T-helper 1 cell treated with Interleukin-12 subunit alpha and Interleukin-12 subunit beta and Interleukin-4 antibody, amounts not matched to agents 30 μg/mL and 1 μg/mL, for 36 hours (primary cell): ENCODE results near the gene SIRPG.

Source experiments
- H3K27ac Mint-ChIP-seq: one replicate; pipeline ENCODE4 v1.8.0; 2021; ENCODE audit warnings: mild to moderate bottlenecking, mixed read lengths
- H3K27me3 Mint-ChIP-seq: one replicate; pipeline ENCODE4 v1.8.0; 2021; ENCODE audit warnings: low read depth, mixed read lengths
- H3K36me3 Mint-ChIP-seq: one replicate; pipeline ENCODE4 v1.8.0; 2021; ENCODE audit warnings: low read depth, mixed read lengths
- H3K4me1 Mint-ChIP-seq: one replicate; pipeline ENCODE4 v1.8.0; 2021; ENCODE audit warnings: low read depth, mixed read lengths
- H3K4me3 Mint-ChIP-seq: one replicate; pipeline ENCODE4 v1.8.0; 2021; ENCODE audit warnings: mild to moderate bottlenecking, moderate library complexity, mixed read lengths
- H3K9me3 Mint-ChIP-seq: one replicate; pipeline ENCODE4 v1.8.0; 2021; ENCODE audit warnings: mixed read lengths

The SIRPG gene

GRCh38 chr20:1635291-1635979 is 22.1 kb downstream of the SIRPG start:
- Mint-ChIP-seq H3K27ac (no peak overlapping the region), H3K9me3 (no peaks in the 10 kb centered on the region), H3K27me3 (no peaks in the 10 kb centered on the region), H3K36me3 (peaks cover 50% of the 10 kb centered on the region), H3K4me3 (no peak overlapping the region), H3K4me1 (peaks cover 32% of the 10 kb centered on the region)

- Mint-ChIP-seq H3K27me3 (no peaks in the 10 kb centered on the region), H3K9me3 (no peaks in the 10 kb centered on the region), H3K4me1 (peaks cover 28% of the 10 kb centered on the region), H3K27ac (no peak overlapping the region), H3K36me3 (peaks cover 51% of the 10 kb centered on the region), H3K4me3 (no peak overlapping the region)
Measured at GRCh38 chr20:1633535-1633934, 24.0 kb downstream of the SIRPG start.

DNA sequence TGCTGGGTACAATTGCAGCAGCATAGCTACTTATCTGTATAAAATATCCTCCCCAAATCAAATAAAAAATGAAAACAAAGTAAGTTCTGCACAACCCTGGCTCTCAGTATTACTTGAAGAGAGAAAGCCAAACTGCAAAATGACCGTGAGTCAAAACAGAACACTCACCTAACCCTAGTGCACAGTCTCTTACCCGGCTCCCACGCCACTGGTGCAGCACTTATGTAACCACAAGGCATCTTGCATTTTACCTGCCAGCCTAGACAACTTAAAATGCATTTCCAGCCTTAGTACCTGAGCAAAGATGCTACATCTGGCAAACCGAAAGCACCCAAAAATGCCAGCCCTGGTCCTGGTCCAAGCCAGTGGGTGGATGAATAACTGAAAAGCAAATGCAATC is 25.4 kb downstream of the SIRPG start:
- Mint-ChIP-seq H3K36me3 (peaks cover 60% of the 10 kb centered on the region), H3K4me3 (peak overlapping the region; percentile 0), H3K27me3 (no peaks in the 10 kb centered on the region), H3K9me3 (no peaks in the 10 kb centered on the region), H3K27ac (peak overlapping the region; percentile 8), H3K4me1 (peaks cover 31% of the 10 kb centered on the region)

DNA sequence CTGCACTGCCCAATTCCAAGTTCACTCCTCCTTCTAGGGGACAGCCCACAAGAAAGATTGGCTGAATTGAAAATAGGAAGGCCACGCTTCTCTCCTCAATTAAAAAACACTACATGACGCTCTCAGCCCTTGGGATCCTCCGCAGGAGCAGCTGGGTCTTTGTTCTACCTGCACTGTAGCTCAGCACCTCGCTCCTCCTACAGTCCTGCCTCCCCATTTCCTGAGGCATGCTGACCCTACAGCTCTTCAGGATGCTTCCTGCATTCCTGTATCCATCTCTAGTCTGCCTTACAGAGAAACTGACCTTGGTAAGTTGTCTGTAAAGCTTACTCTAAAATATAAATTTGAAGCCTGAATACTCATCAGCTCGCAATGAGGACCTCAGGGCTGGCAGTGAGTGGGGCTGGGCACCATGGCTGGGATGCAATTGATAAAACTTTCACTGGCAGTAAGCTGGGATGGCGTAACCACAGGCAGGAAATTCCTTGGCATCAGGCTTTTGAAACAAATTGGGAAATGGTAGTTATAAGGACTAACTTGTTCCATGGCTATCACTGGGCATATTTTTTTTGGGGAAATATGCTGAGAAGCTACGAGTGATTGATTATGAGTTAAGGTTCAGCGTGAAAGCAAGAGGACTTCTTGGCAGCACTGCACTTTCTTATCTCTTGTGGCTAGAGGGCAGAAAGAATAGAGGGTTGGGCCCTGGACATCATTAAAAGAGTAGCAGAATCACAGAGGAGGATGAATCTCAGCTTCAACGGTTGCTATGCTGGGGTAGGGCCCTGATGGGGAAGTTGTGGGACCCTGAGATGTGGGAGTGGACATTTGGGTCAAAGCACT is 26.0 kb downstream of the SIRPG start:
- Mint-ChIP-seq H3K4me1 (peaks cover 34% of the 10 kb centered on the region), H3K27ac (peak overlapping the region; percentile 8), H3K4me3 (no peak overlapping the region), H3K36me3 (peaks cover 61% of the 10 kb centered on the region), H3K27me3 (no peaks in the 10 kb centered on the region), H3K9me3 (no peaks in the 10 kb centered on the region)

DNA sequence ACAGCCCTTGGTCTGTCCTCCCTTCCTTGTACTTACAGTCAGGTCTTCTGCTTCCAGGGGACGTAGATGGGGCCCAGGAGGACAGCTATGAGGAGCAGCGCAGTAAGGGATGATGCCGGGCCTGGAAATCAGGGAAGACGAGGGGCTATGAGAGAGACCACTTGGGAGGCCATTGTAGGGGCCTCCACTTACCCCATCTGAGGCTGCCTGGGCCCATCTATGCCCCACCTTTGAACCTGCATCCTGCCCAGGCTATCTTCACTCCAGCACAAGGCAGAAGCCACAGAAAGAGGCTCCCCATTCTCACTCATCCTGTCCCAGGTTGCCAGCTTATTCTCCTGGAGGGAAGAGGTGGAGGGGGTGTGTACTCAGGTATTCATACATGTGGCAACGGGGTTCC is 27.4 kb downstream of the SIRPG start:
- Mint-ChIP-seq H3K36me3 (peaks cover 56% of the 10 kb centered on the region), H3K9me3 (no peaks in the 10 kb centered on the region)

DNA sequence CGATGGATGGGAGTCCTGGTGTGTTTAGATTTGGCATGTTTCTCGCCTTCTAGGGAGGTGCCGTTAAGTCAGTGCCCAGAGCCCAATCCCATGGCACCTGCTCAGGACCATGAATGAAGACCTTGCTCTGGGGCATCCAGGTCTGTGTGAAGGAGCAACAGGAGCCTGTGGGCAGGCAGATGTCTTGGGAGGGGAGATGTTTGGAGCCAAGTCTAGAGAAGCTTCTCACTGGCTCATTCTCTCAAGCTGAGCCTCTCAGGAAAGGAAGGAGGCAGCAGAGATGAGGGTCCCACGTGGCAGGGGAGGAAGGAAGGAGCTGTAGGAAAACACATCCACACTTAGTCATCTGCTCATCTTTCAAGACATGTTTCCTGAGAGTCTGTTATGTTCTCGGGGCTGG is 28.3 kb downstream of the SIRPG start:
- H3K27me3 Mint-ChIP-seq: no peaks in the 10 kb centered on the region
- no peaks in the 10 kb centered on the region for H3K9me3 Mint-ChIP-seq
- peaks cover 56% of the 10 kb centered on the region for H3K36me3 Mint-ChIP-seq
- H3K4me1 Mint-ChIP-seq: peaks cover 47% of the 10 kb centered on the region
- H3K27ac Mint-ChIP-seq: no peak overlapping the region
- H3K4me3 Mint-ChIP-seq: no peak overlapping the region

More for the DNA sequence above, 27.4 kb downstream of the SIRPG start:
- H3K4me3 Mint-ChIP-seq: no peak overlapping the region
- peaks cover 39% of the 10 kb centered on the region for H3K4me1 Mint-ChIP-seq
- no peak overlapping the region for H3K27ac Mint-ChIP-seq
- H3K27me3 Mint-ChIP-seq: no peaks in the 10 kb centered on the region

- Mint-ChIP-seq H3K9me3 (no peaks in the 10 kb centered on the region), H3K4me3 (no peak overlapping the region), H3K27ac (no peak overlapping the region), H3K27me3 (no peaks in the 10 kb centered on the region), H3K36me3 (peaks cover 53% of the 10 kb centered on the region), H3K4me1 (peaks cover 49% of the 10 kb centered on the region)
Measured at GRCh38 chr20:1628621-1629020, 29.0 kb downstream of the SIRPG start.

DNA sequence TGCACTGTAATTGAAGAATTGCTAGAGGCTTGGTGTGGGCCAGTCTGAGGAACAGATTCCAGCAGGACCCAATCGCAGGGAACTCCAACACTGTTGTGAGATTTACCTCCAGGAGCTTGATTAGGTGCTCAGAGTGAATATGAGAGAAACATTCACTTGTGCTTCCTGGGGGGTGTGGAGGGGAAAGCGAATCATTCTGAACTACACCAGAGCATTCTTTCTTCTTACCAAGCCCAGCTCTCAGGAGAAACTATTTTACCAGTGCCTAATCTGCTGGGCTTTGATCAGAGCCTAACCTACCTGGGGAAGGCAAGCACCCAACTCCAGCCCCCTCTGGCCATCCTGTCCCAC is 30.4 kb downstream of the SIRPG start:
- Mint-ChIP-seq H3K4me1 (peaks cover 50% of the 10 kb centered on the region), H3K4me3 (no peak overlapping the region), H3K36me3 (peaks cover 48% of the 10 kb centered on the region), H3K27ac (no peak overlapping the region), H3K9me3 (no peaks in the 10 kb centered on the region), H3K27me3 (no peaks in the 10 kb centered on the region)

DNA sequence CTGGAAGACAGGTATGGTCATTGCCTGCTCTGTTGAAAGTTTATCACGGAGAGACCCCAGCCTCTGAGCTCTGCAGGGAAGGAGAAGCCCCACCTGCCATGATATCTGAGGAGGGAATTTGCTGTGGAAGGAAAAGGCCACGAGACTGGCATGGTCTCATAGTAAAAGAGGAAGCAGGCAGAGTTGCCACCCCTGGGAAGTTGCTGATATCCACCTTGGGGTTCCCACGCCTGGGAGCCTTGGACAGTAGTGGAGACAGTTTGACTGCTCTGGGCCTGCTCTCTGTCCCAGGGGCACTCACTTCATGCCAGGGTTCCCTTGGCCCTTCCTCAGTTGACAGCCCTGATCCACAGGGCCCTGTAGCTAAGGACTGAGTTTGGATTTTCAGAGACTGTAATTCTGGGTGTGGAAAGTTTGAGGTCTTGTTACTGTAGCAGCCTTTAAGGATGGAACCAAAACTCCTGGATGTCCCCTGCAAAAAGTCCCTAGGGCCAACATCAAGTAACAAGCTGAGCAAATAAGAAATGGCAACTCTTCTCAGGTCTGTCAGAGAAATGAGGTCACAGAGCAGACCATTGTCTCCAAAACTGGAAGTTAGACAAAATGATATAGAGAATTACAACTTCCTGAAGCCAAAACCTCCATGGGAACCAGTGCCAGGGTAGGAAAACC is 30.9 kb downstream of the SIRPG start:
- Mint-ChIP-seq H3K36me3 (peaks cover 44% of the 10 kb centered on the region), H3K27ac (no peak overlapping the region), H3K27me3 (no peaks in the 10 kb centered on the region), H3K9me3 (no peaks in the 10 kb centered on the region), H3K4me1 (peaks cover 48% of the 10 kb centered on the region), H3K4me3 (no peak overlapping the region)

DNA sequence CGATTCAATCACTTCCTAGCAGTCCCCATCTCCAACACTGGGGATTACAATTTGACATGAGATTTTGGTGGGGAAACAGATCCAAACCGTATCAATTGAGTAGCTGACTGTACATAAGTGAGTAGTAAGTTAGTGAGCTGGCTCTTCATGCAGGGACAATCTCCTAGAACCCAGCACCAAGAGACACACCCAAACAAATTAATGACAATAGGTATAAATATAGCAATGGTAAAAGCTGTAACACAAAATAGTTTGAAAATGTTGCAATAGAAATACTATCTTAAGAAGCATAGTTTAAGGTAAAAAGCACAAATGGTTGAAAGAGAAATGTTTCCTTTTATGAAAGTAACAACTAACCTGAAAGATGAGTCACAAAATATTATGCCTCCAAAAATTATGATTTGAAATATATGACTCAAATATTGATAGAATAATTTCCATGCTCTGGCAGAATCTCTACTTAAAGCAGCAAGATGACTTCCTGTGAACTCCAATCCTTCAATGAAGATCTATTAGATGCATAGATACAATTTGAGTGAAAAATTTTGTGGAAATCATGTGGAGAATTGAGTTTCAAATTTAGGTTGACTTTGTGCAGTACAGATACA is 32.4 kb downstream of the SIRPG start:
- Mint-ChIP-seq H3K4me3 (no peak overlapping the region), H3K9me3 (no peaks in the 10 kb centered on the region), H3K27me3 (no peaks in the 10 kb centered on the region), H3K4me1 (peaks cover 56% of the 10 kb centered on the region), H3K27ac (peak overlapping the region; percentile 23), H3K36me3 (peaks cover 36% of the 10 kb centered on the region)

DNA sequence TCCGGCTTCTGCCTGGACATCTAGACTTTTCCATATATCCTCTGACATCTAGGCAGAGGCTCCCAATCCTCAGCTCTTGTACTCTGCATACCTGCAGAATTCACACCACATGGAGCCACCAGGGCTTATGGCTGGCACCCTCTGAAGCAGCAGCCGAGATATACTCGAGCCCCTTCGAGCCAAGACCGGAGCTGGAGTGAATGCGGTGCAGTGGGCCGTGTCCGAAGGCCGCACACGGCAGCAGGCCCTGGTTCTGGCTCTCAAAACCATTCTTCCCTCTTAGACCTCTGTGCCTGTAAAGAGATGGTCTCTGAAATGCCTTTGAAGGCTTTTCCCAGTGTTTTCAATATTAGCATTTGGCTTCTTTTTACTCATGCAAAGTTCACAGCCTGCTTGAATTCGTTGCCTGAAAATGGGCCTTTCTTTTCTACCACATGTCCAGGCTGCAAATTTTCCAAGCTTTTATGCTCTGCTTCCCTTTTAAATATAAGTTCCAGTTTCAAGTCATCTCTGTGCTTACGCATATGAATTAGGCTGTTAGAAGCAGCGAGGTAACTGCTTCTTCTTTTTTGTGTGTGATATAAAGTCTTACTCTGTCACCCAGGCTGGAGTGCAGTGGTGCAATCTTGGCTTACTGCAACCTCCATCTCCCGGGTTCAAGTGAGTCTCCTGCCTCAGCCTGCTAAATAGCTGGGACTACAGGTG is 33.9 kb downstream of the SIRPG start:
- H3K9me3 Mint-ChIP-seq: peaks cover 5% of the 10 kb centered on the region
- no peak overlapping the region for H3K4me3 Mint-ChIP-seq

DNA sequence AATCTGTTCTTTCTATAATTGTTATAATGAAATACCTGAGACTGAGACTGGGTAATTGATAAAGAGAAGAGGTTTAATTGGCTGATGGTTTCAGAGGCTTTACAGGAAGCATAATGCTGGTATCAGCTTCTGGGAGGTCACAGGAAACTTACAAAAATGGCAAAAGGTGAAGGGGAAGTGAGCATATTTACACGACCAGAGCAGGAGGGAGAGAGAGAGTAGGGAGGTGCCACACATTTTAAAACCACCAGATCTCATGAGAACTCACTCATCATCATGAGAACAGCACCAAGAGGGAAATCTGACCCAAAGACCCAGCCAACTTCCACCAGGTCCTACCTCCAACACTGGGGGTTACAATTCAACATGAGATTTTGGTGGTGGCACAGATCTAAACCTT is 35.1 kb downstream of the SIRPG start:
- Mint-ChIP-seq H3K4me1 (peaks cover 65% of the 10 kb centered on the region), H3K27ac (peak overlapping the region; percentile 28), H3K27me3 (no peaks in the 10 kb centered on the region), H3K9me3 (peaks cover 10% of the 10 kb centered on the region), H3K4me3 (peak overlapping the region; percentile 6), H3K36me3 (peaks cover 26% of the 10 kb centered on the region)

More for the DNA sequence above, 33.9 kb downstream of the SIRPG start:
- Mint-ChIP-seq H3K36me3 (peaks cover 33% of the 10 kb centered on the region), H3K27me3 (no peaks in the 10 kb centered on the region), H3K27ac (no peak overlapping the region), H3K4me1 (peaks cover 68% of the 10 kb centered on the region)

- H3K27ac Mint-ChIP-seq: no peak overlapping the region
- peaks cover 10% of the 10 kb centered on the region for H3K9me3 Mint-ChIP-seq
- H3K36me3 Mint-ChIP-seq: peaks cover 24% of the 10 kb centered on the region
- peaks cover 60% of the 10 kb centered on the region for H3K4me1 Mint-ChIP-seq
- no peaks in the 10 kb centered on the region for H3K27me3 Mint-ChIP-seq
- H3K4me3 Mint-ChIP-seq: no peak overlapping the region
Measured at GRCh38 chr20:1621316-1621715, 36.3 kb downstream of the SIRPG start.

DNA sequence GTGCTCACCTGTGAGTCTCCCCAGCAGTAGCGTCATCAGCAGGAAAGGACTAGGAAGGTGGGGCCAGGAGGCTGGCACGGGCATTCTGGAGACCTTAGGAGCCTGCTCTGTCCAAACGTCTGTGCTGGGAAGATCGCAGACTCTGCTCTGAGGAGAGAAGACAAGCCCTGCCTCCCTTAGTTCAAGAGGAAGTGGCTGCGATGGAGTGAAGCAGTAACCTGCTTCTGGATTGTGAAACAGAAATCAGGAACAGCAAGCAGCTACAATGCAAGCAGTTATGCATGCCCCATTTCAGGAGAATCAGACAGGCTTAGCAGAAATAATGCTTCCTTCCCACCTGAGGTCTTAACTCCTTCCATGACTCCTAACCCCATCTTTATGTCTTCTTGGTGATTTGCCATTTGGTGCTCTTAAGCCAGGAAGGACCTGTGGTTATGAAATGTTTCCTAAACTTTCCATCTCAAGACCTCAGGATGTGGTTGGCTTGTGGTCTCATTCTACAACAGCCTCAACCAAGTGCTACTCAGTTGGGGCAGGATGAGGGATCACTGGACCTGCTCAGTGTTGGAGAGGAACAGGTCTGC is 37.6 kb downstream of the SIRPG start, which contains the start of gene SIRPB1:
Gene SIRPB1 (minus strand): TSS at position 149 of the 584 bp plus-strand sequence. CDS start 65 bp downstream, at position 84.
- Mint-ChIP-seq H3K36me3 (peaks cover 17% of the 10 kb centered on the region), H3K9me3 (peaks cover 10% of the 10 kb centered on the region), H3K27ac (peak within 1 kb of the TSS; percentile 58), H3K4me3 (peak within 1 kb of the TSS; percentile 21), H3K4me1 (peaks cover 53% of the 10 kb centered on the region), H3K27me3 (no peaks in the 10 kb centered on the region)
